Neutrophil (primary cell): ENCODE results near the gene TP53RK.

ENCODE experiments used
- H3K27ac ChIP-seq: fragments of 200-600 bp; sonication (generic); 2 replicates; pipeline ENCODE4 v1.5.1; 2016; ENCODE audit warnings: mild to moderate bottlenecking, moderate library complexity
- H3K27me3 ChIP-seq: fragments of 200-600 bp; sonication (generic); 2 replicates; pipeline ENCODE4 v1.6.0; 2016; ENCODE audit warnings: mild to moderate bottlenecking
- H3K36me3 ChIP-seq: fragments of 200-600 bp; sonication (generic); 2 replicates; pipeline ENCODE4 v1.5.1; 2017
- H3K4me1 ChIP-seq, 2 experiments: fragments of 200-600 bp in 1 of 2; sonication (generic) in 1 of 2; 1 replicate in 1 of 2; 2 replicates in 1 of 2; pipeline versions ENCODE4 v1.5.1 to v1.6.1; 2013 to 2016; ENCODE audit warnings: low read depth in 1 of 2, low read length in 1 of 2, mild to moderate bottlenecking in 1 of 2, moderate library complexity in 1 of 2; ENCODE audit not compliant: control insufficient read depth in 1 of 2, insufficient read depth in 1 of 2
- H3K4me3 ChIP-seq, 2 experiments: fragments of 200-600 bp in 1 of 2; sonication (generic) in 1 of 2; 1 replicate in 1 of 2; 2 replicates in 1 of 2; pipeline ENCODE4 v1.5.1; 2013 to 2016; ENCODE audit warnings: low read depth in 1 of 2, low read length in 1 of 2, mild to moderate bottlenecking in 1 of 2, moderate library complexity in 1 of 2
- H3K9me3 ChIP-seq: fragments of 200-600 bp; sonication (generic); 2 replicates; pipeline ENCODE4 v1.5.1; 2016
- TF ChIP-seq, protein P1 (sequence below): fragments of 200-600 bp; sonication (generic); IDR thresholded peaks from 2 replicates; pipeline ENCODE4 v1.5.1; 2016; ENCODE audit warnings: antibody characterized with exemption

TP53RK gene

DNA sequence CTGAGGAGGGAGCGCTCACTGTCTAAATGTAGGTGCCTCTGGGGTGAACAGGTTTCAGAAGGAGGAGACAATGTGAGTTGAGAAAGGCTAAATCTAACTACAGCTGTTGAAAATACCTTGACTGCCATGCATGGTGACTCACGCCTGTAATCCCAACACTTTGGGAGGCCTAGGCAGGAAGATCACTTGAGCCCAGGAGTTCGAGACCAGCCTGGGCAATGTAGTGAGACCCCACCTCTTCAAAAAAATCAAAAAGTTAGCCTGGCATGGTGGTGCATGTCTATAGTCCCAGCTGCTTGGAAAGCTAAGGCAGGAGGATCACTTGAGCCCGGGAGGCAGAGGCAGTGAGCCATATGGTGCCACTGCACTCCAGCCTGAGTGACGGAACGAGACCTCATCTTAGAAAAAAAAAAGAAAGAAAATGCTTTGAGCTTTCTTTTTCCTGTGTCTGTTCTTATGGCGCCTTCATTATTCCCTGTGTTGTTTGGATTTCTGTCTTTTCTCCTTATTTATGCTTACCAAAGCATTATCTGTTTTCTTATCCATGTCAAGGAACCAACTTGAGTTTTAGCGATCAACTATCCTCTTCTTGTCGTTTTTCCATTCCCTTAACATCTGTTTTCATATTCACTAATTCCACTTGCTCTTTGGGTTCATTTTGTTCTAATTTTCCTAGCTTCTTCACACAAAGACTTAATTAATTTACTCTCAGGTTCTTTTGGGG is 28.7 kb upstream of the TP53RK start:
- TF ChIP-seq, protein P1, sequence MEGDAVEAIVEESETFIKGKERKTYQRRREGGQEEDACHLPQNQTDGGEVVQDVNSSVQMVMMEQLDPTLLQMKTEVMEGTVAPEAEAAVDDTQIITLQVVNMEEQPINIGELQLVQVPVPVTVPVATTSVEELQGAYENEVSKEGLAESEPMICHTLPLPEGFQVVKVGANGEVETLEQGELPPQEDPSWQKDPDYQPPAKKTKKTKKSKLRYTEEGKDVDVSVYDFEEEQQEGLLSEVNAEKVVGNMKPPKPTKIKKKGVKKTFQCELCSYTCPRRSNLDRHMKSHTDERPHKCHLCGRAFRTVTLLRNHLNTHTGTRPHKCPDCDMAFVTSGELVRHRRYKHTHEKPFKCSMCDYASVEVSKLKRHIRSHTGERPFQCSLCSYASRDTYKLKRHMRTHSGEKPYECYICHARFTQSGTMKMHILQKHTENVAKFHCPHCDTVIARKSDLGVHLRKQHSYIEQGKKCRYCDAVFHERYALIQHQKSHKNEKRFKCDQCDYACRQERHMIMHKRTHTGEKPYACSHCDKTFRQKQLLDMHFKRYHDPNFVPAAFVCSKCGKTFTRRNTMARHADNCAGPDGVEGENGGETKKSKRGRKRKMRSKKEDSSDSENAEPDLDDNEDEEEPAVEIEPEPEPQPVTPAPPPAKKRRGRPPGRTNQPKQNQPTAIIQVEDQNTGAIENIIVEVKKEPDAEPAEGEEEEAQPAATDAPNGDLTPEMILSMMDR, result no peak
- no peak overlapping the region for H3K27ac ChIP-seq
- no peaks in the 10 kb centered on the region for H3K4me1 ChIP-seq
- H3K4me3 ChIP-seq, result no peak overlapping the region
- H3K36me3 ChIP-seq, result no peaks in the 10 kb centered on the region
- H3K27me3 ChIP-seq, result no peaks in the 10 kb centered on the region
- H3K9me3 ChIP-seq, result no peaks in the 10 kb centered on the region

DNA sequence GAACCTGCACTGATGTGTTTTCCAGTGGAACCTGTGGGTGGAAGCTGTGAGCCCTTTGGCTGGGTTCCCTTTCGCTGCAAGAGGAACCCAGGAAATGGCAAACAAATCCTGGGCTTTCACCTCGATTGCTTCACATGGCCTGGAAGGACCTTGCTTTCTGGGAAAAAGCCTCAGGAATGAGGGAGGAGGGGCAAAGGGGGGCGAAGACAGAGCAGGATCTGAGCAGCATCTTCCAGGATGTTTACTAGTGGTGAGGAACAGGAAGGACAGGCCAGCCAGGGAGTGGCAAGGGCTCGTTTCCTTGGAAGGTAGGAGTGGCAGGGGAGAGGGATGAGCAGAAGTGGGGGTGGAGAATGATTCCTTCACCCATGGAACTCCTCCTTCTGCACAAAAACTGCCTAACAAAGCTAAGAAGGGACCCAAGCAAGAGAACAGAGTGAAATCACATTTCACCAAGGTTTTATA is 26.1 kb upstream of the TP53RK start:
- Histone ChIP-seq H3K4me3 (no peak overlapping the region), H3K27ac (no peak overlapping the region), H3K9me3 (no peaks in the 10 kb centered on the region), H3K4me1 (no peaks in the 10 kb centered on the region), H3K27me3 (peaks cover 4% of the 10 kb centered on the region), H3K36me3 (no peaks in the 10 kb centered on the region)
- TF ChIP-seq, protein P1, result no peak

DNA sequence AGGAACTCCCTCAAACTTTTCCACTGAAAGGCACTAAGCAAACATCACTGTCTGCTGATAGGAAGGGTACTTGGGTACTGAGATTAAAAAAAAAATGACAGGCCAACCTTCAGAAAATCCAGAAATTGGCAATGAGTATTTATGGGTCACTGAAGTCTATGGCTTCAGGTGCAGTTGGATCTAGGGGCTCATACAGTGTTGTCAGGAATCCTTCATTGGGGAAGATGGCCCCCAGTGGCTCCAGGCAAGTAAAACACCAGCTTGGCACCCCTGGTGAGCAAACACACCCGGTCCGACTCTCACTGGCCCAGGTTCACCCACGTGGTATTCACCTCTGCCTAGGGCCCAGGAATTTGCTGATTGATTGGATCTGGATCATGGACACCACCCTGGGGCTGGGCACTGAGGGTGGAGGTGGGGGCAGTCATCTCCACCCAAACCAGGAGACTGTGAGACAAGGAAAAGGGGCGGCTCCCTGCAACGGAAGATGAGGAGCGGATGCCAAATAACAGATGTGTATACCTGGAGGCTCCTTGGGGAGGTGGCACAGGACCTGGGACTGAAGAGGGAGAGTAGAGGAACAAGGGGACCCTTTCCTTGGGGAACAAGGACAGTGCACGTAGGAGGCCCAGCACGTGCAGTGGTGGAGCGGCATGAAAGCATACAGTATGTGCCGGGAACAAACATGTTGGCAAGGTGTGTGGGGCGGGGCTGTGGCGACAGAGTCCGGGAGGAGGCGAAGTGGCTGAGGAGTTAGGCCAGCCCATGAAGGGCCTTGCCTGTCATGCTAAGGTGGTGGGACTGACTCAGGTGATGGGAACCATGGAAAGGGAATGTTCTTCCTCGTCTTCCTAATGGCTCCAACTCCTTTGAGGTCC is 25.0 kb upstream of the TP53RK start:
- Histone ChIP-seq H3K4me3 (no peak overlapping the region), H3K27ac (no peak overlapping the region), H3K4me1 (peaks cover 6 to 10% of the 10 kb centered on the region in 2 experiments), H3K36me3 (no peaks in the 10 kb centered on the region), H3K9me3 (no peaks in the 10 kb centered on the region), H3K27me3 (peaks cover 15% of the 10 kb centered on the region)
- TF ChIP-seq, protein P1, result no peak

DNA sequence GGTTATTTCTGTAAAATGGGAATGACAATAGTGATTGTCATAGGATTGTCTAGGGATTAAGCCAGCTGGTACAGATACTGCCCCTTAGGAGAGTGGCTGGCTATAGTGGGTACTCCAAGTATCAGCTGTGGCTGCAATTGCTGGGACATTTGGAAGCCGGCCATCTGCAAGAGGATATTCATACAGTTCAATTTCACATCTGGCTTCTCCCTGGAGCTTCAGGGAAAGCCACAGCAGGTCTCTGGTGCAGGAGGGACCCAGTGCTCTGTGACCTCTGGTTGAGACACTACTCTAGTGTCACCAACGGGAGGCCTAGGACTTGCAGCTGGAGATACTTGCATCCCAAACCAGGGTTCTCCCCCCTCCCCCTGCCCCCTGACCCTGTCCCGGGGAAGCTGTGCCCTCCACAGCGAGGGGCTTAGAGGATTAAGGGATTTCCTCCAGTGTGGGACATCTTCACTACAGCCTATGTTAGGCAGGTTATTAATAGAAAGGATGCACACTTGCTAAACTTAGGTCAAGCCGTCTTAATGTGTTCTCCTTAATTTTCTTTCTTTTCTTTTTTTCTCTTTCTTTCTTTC is 22.9 kb upstream of the TP53RK start:
- H3K9me3 ChIP-seq, result no peaks in the 10 kb centered on the region
- no peaks in the 10 kb centered on the region for H3K36me3 ChIP-seq
- peaks cover 6 to 13% of the 10 kb centered on the region in 2 experiments for H3K4me1 ChIP-seq
- TF ChIP-seq, protein P1, result no peak
- H3K4me3 ChIP-seq, result no peak overlapping the region
- H3K27ac ChIP-seq, result no peak overlapping the region
- peaks cover 28% of the 10 kb centered on the region for H3K27me3 ChIP-seq

DNA sequence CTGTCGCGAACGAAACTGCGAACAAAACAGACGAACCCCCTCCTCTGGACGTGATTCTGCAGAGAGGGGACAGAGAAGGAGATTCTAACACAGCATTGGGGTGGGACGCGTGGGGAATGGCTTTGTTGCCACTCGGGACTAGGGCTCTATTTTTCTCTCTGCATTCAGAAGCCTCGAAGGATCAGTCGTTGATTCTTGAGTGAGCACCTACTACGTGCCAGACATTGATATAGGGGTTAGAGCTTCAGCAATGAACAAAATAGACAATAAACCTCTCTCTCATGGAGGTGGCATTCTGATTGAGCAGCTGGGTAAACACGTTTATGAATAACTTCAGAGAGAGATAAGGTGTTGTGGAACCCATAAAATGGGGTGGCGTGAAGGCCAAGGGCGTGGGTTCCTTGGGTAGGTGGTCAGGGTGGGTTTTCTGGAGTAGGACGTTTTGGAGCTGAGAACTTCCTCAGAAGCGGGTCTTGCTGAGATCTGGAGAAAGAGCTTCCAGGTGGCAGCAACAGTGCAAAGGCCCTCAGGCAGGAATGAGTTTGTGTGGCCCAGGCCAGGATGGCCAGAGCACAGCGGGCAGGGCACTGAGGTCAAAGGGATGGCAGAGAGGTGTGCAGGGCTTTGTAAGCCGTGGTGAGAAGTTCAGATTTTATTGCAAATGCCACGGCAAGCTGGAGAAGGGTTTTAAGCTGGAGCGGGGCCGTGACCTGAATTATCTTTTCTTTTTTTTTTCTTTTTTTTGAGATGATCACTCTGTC is 21.1 kb upstream of the TP53RK start:
- H3K9me3 ChIP-seq, result no peaks in the 10 kb centered on the region
- H3K27me3 ChIP-seq, result peaks cover 28% of the 10 kb centered on the region
- no peaks in the 10 kb centered on the region for H3K36me3 ChIP-seq
- H3K27ac ChIP-seq, result no peak overlapping the region
- H3K4me3 ChIP-seq, result peak overlapping the region in 1 of 2 experiments; percentile 37
- peaks cover 6 to 13% of the 10 kb centered on the region in 2 experiments for H3K4me1 ChIP-seq
- TF ChIP-seq, protein P1, result no peak
